H4 (cell line): ENCODE results near the gene CABLES1. TPM values are rescaled to one million over a fixed set of nuclear protein-coding genes. Genes with fewer than 3 reads are reported as not detected.

Experiments
- DNase-seq: peaks from one replicate; pipeline ENCODE4 v3.0.0-alpha.2; 2015; ENCODE audit warnings: low spot score
- total RNA-seq: library from RNA; depleted of rRNA; stranded (reverse); fragments of >200 nt; shearing (Covaris generic); gene quantifications from 2 replicates; pipeline ENCODE4 v1.2.3, GENCODE V29; 2014

The CABLES1 gene
- total RNA-seq, 1 experiment from 2014 or later: 9.6 TPM

- no peak for DNase-seq
These were observed 88.4 kb downstream of the CABLES1 start for GRCh38 chr18:23223641-23224040.

- DNase-seq: peak; percentile 94
These were observed 90.2 kb downstream of the CABLES1 start for GRCh38 chr18:23225503-23225902.

- DNase-seq: no peak
These were observed 91.1 kb downstream of the CABLES1 start for GRCh38 chr18:23226391-23226790.

- peak; percentile 89 for DNase-seq
These were observed 91.8 kb downstream of the CABLES1 start for GRCh38 chr18:23226930-23227725.

- no peak for DNase-seq
These were observed 92.4 kb downstream of the CABLES1 start for GRCh38 chr18:23227726-23228070.

- DNase-seq: peak; percentile 48
These were observed 93.1 kb downstream of the CABLES1 start for GRCh38 chr18:23228102-23229061.

GRCh38 chr18:23229472-23229871, 94.2 kb downstream of the CABLES1 start:
- no peak for DNase-seq

- DNase-seq: no peak
These were observed 95.4 kb downstream of the CABLES1 start for GRCh38 chr18:23230686-23231085.

- DNase-seq: peak; percentile 99
These were observed 96.2 kb downstream of the CABLES1 start for GRCh38 chr18:23231340-23232021.

GRCh38 chr18:23232331-23232730, 97.0 kb downstream of the CABLES1 start:
- no peak for DNase-seq

- no peak for DNase-seq
These were observed 99.3 kb downstream of the CABLES1 start for GRCh38 chr18:23234619-23235018.

- no peak for DNase-seq
These were observed 100.1 kb downstream of the CABLES1 start for GRCh38 chr18:23235336-23235735.

GRCh38 chr18:23235860-23236259, 100.6 kb downstream of the CABLES1 start:
- DNase-seq: no peak

GRCh38 chr18:23236876-23237468, 101.7 kb downstream of the CABLES1 start:
- DNase-seq: no peak

GRCh38 chr18:23237524-23238151, 102.4 kb downstream of the CABLES1 start:
- peak; percentile 69 for DNase-seq

GRCh38 chr18:23238152-23238531, 102.9 kb downstream of the CABLES1 start:
- peak; percentile 63 for DNase-seq

- DNase-seq: no peak
These were observed 103.5 kb downstream of the CABLES1 start for GRCh38 chr18:23238651-23239349.

GRCh38 chr18:23239350-23239692, 104.0 kb downstream of the CABLES1 start:
- DNase-seq: no peak

- no peak for DNase-seq
These were observed 104.8 kb downstream of the CABLES1 start for GRCh38 chr18:23239885-23240608.

GRCh38 chr18:23240609-23240930, 105.3 kb downstream of the CABLES1 start:
- DNase-seq: no peak
